ENCODE measurements around the gene PREB.

GRCh38 chr2:27158468-27158867, 24.0 kb upstream of the PREB start:
- TF ChIP-seq CTCF (IDR thresholded peaks at IDR 0.05) (no peak), POLR2A (IDR thresholded peaks at IDR 0.05) (no peak)
